ENCODE data around the gene TEX35.
"Not testable (repeated sequence)": the region's sequence is repeated elsewhere in the genome, so short reads cannot be mapped to it uniquely, and the experiment has no call there.

The TEX35 gene

DNA sequence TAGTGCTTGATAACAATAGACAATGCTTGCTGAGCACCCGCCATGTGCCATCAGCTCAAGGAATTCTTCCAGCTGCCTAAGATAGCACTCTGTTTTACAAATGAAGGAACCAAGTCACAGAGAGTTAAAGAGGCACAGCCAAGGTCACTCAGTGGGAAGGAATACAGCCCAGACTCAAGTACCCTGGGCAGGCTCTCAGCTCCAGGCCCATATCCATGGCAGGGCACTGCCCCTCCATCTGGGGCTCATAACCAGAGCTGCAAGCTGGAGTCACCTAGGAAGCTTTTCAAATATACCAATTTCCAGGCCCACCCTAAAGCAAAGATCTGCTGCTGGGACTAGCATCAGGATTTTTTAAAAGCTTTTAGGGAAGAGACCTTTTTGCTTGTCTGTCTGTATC is 17.8 kb upstream of the TEX35 start:
- no peak for DNase-seq

DNA sequence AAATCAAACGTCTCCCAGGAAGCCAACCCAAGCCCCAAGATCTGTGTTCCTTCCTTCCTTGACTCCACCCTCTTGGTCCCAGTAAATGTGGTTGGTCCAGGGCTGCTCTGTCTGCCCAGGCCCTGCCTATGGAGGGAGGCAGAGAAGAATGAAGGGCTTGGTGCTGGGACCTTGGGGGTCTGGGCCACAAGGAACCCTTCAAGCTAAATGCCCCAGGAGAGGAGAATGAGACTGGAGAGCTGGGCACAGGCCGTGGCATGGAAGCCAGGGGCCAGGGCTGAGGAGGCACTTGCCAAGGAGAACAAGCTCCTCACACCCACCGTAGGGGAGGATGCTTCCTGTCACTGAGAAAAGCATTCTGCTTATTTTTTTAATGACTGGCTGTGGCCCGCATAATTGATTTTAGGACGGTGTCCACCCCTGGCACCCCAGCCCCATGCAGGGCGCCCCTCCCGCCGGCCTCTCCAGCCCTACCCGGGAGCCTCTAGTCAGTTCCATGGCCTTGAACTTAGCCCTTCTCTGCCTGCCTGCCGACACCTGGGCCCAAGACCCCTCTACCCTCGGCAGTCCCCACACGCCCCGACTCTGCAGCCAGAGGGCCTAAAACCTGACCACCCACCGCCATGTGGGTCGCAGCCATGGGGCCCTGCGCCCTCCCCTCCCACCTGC is 17.0 kb upstream of the TEX35 start:
- DNase-seq, result no peak

DNA sequence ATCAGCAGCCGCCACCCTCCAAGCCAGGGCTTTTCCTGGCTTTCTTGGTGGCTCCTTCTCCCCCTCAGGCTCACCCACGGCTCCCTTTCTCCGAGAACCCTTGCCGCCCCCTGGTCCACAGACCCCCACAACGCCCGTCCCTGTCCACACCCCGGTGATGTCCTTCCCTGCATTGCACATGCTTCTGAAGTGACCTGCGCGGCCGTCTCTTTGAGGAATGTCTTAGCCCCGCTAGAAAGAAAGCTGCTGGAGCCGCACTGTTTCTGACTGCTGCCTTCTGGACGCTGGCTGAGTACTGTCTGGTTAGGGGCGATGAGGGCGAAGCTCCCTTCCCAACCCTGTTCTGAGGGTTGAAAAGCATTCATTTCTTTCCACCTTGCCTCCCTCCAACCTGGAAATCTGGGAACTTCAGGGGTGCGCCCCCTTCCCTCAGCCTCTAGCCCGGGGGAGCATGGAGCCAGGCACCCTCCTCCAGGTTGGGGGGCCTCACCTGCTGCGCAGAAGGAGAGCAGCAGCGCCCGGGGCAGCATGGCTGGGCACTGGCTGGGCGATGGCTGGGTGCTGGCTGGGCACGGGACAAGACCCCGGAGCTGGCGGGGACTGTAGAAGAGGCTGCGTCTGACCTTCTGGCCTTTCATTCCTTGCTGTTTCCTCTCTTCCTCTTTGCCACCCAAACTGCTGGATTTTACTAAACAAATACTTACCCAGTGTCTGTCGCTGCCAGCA is 16.3 kb upstream of the TEX35 start, which contains the start of gene CLEC20A:
Gene CLEC20A (minus strand): TSS at position 555 of the 726 bp plus-strand sequence. CDS start 25 bp downstream, at position 530.
- no peak for DNase-seq

DNA sequence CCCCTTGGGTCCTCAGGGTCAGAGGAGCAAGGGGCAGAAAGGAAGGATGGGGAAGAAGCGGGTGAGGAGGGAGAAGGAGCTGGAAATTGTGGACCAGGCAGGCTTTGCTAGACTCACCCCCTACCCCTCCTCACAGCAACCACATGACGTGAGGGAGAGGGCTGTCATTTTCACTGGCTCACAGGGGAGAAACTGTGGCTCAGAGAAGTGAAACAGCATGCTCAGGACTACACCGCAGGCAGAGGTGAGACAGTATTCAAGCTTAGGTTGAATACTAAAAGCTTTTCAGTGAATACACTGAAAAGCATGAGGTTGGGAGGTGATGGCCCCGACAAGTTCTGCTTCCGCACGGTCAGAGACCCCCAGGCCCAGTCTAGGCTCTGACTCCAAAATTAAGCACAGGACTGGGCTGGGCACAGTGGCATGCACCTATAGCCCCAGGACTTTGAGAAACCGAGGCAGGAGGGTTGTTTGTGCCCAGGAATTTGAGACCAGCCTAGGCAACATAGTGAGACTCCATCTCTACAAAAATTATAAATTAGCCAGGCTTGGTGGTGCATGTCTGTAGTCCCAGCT is 14.9 kb upstream of the TEX35 start:
- no peak for DNase-seq

DNA sequence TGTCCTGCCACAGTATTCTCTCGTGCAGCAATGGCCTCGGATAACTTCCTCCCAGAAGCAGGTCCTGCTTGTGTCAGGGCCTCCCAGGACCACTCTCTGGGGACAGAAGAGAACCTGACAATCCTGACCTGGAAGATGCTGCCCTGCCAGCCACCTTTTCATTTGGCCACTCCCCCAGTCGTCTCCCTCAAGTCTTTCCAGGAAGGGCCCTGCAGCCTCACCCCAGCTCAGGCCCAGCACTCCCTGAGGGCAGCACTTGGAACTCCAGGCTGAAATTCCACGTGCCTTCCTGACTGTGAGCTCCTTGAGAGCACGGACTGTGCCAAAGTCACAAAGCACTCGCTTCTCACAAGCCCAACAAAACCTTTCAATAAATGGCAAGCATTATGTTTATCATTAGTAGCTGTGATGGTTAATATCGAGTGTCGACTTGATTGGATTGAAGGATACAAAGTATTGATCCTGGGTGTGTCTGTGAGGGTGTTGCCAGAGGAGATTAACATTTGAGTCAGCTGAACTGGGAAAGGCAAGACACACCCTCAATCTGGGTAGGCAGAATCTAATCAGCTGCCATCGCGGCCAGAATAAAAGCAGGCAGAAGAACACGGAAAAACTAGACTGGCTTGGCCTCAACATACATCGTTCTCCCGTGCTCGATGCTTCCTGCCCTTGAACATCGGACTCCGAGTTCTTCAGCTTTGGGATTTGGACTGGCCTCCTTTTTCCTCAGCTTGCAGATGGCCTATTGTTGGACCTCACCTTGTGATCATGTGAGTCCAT is 13.8 kb upstream of the TEX35 start:
- no peak for DNase-seq

DNA sequence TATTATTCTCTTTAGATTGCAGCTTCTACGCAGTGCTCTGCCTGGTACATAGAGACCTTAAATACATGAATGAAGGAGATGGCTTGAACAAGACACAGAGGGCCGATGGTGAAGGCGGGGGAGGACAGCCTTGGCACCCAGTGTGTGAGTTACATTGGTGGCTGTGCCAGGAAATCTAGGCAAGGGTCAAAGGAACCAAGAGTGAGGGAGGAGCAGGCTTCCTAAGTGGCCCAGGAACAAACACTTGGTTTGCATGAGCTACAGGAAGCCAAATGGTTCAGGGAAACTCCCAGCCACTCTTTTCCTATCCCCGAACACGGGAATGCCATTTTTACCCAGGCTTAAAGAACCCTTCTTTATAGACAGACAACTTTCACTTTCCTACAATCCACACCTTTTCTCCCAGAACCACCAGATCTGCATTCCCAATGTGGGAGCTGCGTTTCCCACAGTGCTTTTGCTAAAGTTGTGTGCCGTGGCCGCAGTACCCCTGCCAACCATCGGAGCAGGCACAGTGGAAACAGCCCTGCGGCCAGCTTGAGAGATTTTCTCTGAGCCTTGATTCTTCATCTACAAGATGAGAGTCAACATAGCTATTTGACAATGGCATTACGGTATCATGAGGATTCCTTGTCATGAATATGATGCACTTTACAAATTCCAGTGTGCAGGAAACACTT is 12.7 kb upstream of the TEX35 start:
- DNase-seq, result no peak

DNA sequence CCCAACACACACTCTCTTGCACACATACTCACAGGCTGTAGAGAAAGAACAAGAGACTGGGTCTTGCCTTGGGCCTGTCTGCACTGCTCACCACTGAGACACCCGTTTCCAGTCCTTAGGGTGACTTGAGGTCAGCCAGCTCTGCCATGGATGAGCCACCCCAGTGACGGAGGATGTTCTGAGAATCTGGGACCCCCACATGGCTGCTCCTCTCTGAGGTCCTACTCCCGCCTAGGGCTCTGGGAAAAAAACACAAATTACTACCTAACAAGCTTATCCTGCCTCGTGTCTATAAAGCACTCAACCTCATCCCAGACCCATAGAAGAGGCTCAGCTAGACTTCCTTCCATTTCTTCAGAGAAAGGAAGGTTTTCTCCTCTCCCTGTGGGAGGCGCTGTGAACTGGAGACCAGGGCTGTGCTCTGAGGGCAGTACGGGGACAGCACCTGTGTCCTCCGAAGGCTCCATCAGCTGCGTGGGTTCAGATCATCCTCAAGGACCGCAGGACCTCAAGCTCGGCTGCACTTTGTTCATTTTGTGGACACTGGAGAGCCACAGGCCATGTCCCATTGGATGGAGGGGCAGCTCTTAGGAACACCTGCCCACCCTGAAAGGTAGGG is 11.9 kb upstream of the TEX35 start:
- DNase-seq, result no peak

DNA sequence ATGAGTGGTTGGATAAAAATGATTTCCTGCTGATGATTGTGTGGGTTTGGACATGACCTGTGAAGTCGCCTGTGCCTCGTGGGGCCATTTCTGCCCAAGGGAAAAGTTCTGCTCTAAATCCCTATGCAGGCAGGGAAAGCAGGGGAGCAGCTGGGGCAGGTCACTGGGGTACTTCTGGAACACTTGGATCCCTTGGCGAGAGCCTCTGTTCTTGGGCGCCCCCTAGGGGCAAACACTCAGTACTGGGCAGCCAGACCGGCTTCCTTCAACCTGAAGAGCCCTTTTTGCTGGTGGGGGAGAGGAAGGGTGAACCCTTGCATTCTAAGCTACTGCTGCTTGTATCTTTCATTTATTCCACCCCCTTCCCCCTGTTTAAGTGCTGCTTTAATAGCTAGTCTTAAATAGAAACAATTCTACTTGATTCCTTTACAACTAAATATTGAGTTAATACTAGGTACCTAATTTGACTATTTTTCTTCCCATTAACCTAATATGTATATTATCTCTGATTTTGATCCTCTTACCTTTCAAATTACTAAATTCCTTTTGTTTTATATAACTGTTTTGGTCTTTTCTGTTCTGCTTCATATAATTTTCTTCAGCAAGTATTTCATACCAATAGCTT is 11.1 kb upstream of the TEX35 start:
- DNase-seq, result peak in 2 of 5 donors; percentile 8 to 25

DNA sequence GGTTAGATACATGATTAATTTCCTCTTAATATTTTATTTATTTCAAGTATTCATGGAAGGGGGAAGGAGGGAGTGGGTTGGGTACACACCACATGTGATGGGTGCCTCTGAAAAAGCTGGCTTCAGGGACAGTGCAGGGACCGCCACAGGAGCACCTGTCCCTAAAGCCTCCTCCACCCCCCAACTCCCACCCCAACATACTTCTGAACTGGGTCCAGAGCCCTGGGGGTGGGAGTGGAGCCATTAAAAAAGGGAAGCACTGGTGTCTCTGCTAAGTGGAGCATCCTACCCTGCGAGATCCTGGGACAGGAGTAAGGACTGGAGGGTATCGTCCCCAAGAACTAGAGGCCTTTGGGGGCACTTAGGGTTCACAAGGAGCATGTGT is 10.6 kb upstream of the TEX35 start:
- DNase-seq, result no peak

DNA sequence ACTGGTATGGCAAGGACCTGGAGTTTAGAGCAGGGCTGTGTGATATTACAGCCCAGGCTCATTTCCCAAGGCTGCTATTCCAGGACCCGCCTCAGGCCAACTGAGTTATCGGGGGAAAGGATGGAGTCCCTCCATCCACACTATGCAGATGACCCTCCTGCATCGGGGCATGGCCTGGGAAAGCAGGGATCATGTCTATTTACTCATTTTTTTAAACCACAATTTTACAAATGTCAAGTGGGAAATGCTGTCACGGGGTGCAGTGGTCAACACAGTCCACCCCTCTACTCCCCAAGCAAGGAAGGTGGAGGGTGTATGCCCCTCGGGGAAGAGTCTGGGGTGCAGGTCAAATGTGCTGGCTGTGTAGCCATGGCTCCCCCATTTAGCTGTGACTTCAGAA is 10.1 kb upstream of the TEX35 start:
- no peak for DNase-seq

DNA sequence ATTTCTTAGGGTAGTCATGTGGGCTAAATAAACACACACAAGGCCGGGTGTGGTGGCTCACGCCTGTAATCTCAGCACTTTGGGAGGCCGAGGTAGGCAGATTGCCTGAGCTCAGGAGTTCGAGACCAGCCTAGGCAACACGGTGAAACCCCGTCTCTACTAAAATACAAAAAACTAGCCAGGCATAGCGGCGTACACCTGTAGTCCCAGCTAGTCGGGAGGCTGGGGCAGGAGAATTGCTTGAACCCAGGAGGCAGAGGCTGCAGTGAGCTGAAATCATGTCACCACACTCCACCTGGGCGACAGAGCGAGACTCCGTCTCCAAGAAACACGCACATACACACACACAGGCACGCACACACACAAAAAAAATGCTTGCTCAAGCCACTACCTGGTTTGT is 9.6 kb upstream of the TEX35 start:
- not testable (repeated sequence) for DNase-seq

DNA sequence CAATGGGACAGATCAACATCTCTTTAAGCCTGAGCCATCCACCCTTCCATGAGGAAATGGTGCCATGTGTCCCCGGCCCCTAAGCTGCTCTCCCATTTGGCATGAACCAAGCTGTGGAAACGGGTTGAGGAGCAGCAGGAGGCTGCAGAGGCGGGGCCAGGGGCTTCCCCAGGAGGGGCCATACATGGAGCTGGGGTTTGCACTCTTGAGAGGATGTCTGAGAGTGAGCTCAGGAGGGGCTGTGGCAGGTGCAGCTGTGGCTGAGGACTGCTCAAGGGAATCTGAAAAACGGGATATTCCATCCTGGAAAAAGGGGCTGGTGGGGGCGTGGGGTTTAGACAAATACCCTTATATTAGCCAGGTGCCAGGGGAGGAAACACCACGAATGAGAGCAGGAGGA is 9.1 kb upstream of the TEX35 start:
- DNase-seq, result no peak

DNA sequence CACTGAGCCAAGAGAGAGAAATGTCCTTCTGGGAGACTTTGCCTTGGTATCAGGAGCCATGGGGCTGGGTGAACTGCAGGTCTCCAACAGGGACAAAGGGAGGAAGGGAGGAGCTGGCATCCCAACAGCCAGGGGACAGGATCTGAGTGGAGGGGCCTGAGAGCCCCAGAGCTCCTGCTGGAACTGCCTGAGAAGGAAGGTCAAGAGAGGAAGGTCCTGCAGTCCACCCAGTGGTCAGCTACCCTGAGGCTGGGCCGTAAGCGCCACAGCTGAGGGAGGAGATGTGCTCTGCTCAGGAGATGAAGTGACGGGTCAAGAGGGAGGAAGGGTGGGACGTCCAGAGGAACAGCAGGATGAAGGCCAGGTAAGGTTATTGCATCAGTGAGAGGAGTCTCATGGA is 8.6 kb upstream of the TEX35 start:
- no peak for DNase-seq

DNA sequence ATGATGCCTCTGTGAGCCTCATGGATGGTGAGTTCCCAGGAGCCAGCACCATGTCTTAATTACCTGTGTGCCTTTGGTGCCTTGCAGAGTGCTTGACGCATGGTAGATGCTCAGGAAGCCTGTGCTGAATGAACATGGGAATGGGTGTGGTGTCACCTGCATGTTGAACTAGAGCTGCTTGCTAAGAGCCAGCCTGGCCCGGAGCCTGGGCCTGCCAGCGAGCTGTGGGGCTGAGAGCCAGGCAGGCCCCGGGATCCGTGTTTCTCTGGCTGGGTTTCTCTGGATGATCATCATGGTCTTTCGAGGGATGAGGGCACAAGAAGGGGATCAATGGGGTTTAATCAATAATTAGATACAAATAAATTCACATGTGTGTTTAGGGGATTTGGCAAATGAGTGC is 6.7 kb upstream of the TEX35 start:
- DNase-seq, result no peak

DNA sequence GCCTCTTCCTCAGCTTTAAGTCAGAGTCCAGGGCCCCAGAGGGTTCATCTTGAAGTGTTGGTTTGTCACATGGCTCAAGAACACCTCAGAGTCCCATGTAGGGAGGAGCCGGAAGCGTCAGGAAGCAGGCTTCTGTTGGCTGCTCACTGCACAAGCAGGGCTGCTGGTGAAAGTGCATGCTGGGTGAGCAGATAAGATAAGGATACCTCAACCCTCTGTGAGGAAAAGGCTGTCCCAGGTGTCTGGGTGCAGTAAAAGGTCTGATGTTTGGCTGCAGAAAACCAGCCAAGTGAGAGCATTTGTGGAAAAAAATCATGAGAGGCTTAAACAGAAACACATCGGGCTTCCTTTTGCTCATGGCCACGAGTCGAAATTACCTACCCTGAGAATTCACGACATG is 6.2 kb upstream of the TEX35 start:
- DNase-seq, result no peak

DNA sequence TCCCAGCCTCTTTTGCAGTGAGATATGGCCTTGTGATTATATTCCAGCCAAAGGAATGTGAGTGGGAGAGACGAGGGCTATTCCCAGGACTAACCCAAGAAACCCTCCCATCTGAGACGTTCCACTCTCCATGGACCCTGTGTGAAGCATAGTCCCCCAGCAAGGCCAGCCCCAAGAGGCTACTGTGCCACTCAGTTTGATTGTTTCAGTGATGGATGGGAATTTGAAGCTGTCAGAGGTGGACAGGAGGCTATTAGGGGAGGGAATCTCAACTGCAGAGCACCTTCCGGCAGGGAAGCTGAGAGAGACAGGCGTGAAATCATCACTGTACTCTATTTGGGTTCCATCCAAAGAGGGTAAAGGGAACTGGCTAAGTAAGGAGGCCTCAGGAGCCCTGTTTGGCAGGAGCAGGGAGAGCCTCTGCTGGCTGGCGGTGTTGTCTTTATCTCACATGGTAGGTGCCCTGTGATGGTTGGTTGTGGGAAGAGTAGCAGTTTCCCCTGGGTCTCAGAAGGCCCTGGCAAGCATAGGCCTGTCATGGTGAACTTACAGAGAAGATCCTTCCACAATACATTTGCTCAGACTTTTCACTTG is 3.4 kb upstream of the TEX35 start:
- no peak for DNase-seq

DNA sequence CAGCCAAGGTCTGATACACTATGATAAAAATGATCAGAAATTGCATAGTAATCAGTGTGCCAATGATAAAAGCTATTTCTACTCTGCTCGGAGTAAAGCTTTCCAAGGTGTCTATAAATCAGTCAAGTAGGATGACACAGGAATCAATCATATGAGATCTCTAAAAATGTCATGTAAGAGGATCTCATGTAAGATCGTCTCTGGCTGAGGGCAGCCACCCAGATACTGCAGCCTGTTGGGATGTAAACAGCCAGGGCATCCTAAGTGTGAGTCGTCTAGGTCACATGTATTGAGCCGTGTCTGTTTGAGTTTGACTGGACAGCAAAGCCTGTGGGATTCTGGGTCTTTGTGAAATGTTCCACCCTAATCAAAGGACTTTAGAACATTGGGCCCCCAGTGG is 2.8 kb upstream of the TEX35 start:
- DNase-seq, result no peak

DNA sequence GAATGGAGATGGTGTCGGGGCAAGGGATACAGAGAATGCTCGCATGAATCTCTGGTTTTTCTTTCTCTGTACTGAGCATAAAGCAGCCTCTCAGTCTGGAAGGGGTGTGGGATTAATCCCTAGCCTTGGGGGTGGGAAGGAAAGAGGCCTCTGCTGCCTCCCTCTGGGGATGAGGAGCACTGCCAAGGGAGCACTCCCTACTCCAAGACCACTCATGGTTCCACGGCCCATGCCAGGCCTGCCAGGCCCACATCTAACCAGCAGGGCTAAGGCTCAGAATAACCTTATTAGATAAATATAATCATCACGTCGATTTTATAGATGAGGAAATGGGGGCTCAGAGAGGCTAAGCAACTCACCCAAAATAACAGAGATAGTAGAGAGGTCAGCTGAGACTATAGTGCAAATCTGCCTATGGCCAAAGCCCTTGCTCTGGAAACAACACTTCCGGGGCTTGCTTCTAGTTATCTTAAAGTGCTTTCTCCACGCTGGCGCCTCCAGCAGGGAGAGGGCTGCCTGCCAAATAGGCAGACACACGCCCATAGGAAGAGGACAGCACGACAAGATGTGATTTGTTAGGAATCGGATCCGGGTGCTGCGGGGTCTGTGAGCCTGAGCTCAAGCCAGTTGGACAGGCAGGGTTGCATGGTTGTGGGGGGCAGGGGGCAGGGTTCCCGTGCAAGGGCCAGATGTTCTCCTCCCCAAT is 522 bp downstream of the TEX35 start:
- no peak for DNase-seq

DNA sequence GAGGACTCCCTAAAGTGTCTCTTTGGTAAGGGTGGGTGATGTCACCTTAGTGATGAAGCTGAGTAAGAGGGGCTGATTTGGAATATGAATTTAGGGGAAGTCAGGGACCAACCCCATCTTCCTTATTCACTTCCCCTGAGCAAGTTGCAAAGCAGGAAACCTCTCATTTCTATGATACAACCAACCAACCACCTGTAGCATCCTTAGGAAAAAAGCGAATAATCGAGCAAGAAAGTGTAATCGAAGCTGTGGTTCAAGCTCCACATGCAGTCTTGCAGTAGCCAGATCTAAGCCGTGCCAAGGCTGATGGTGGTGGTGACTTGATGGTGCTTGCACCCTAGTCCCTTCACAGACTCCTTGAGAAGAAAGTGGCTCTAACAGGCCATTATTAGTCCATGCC is 3.2 kb downstream of the TEX35 start:
- no peak for DNase-seq

DNA sequence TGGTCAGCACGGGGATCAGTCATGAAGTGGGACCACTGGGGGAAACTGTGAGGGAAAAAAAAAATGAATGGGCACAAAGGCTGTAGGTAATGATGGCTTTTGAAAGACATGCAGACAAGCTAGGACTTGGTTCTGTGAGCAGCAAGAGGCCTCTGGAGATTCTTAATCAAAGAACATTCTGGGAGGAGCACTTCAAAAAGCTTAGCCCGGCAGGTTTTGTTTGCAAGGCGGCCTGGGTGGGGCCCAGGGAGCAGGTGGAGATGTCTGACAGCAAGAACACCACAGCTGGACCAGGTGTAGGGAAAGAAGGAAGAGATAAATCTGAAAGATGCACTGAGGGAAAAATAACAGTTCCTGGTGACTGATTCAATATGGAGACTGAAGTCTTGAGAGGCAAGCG is 6.0 kb downstream of the TEX35 start:
- no peak for DNase-seq

DNA sequence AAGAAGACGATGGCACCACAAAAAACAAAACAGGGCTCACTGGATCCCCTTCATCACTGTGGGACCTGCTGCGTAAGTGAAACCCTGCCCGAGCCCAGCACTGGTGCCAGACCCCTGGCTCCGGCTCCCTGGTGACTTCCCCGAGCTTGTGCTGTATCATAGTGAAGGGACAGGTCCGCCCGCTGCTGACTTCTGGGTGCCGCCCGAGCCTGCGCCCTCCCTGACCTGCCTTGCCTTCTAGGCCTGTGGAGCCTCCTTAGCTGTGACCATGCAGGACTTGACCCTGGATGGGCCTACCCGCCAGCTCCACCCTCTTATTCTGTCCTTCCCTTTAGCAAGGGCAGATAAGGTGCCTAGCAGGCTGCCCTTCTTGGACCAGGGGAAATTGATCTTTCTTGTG is 7.9 kb downstream of the TEX35 start:
- no peak for DNase-seq
